Neuronal stem cell (in vitro differentiated cells): ENCODE data around the gene COTL1.

Experiments
- DNase-seq: peaks from one replicate; pipeline ENCODE4 v3.0.0-alpha.2; 2013; ENCODE audit warnings: low spot score
- H2AFZ ChIP-seq: one replicate; pipeline ENCODE4 v1.6.1; 2013; ENCODE audit warnings: mild to moderate bottlenecking, low read length, inconsistent platforms
- H2AK5ac ChIP-seq: 2 replicates; pipeline ENCODE4 v1.6.1; 2013; ENCODE audit warnings: low read depth, mild to moderate bottlenecking, inconsistent platforms, low read length, moderate library complexity, mixed read lengths
- H2BK120ac ChIP-seq: 2 replicates; pipeline ENCODE4 v1.6.1; 2013; ENCODE audit warnings: low read depth, mild to moderate bottlenecking, inconsistent platforms, low read length, moderate library complexity, mixed read lengths
- H2BK12ac ChIP-seq: one replicate; pipeline ENCODE4 v1.6.1; 2013; ENCODE audit warnings: low read length, inconsistent platforms
- H2BK15ac ChIP-seq: 2 replicates; pipeline ENCODE4 v1.6.1; 2013; ENCODE audit warnings: mild to moderate bottlenecking, low read length, inconsistent platforms, mixed read lengths
- H2BK5ac ChIP-seq: one replicate; pipeline ENCODE4 v1.6.1; 2013; ENCODE audit warnings: inconsistent platforms, mild to moderate bottlenecking, low read length, moderate library complexity
- H3K14ac ChIP-seq: one replicate; pipeline ENCODE4 v1.6.1; 2013; ENCODE audit warnings: low read length, inconsistent platforms
- H3K18ac ChIP-seq: 2 replicates; pipeline ENCODE4 v1.6.1; 2013; ENCODE audit warnings: low read length, inconsistent platforms
- H3K23ac ChIP-seq: 2 replicates; pipeline ENCODE4 v1.6.1; 2013; ENCODE audit warnings: low read depth, mild to moderate bottlenecking, mixed read lengths, low read length, inconsistent platforms; ENCODE audit not compliant: poor library complexity
- H3K27ac ChIP-seq: replicated peaks from 3 replicates; pipeline ENCODE4 v1.5.1; 2013; ENCODE audit warnings: low read length, inconsistent platforms
- H3K27me3 ChIP-seq, 3 experiments: 2 replicates each; pipeline ENCODE4 v1.6.1; 2013; ENCODE audit warnings: low read length in 3 of 3, mild to moderate bottlenecking in 2 of 3, inconsistent platforms in 1 of 3, low read depth in 1 of 3, mixed read lengths in 1 of 3, moderate library complexity in 1 of 3; ENCODE audit not compliant: control insufficient read depth in 3 of 3, insufficient read depth in 3 of 3
- H3K36me3 ChIP-seq, 2 donors: replicated peaks in 1 of 2; 2 replicates each; pipeline ENCODE4 v1.6.1; 2013; ENCODE audit warnings: low read length in 2 of 2; ENCODE audit not compliant: control insufficient read depth in 2 of 2, insufficient read depth in 2 of 2
- H3K4ac ChIP-seq: 2 replicates; pipeline ENCODE4 v1.6.1; 2013; ENCODE audit warnings: inconsistent platforms, mild to moderate bottlenecking, low read length, moderate library complexity
- H3K4me1 ChIP-seq, 2 donors: 1 replicate in 1 of 2; 2 replicates in 1 of 2; pipeline ENCODE4 v1.6.1; 2013; ENCODE audit warnings: low read length in 2 of 2, low read depth in 1 of 2; ENCODE audit not compliant: control insufficient read depth in 2 of 2, insufficient read depth in 1 of 2
- H3K4me2 ChIP-seq: one replicate; pipeline ENCODE4 v1.6.1; 2013; ENCODE audit warnings: mild to moderate bottlenecking, low read length, inconsistent platforms; ENCODE audit not compliant: insufficient read depth, poor library complexity, severe bottlenecking
- H3K4me3 ChIP-seq, 2 donors: 2 replicates each; pipeline ENCODE4 v1.5.1; 2013; ENCODE audit warnings: low read length in 2 of 2, mild to moderate bottlenecking in 2 of 2, inconsistent platforms in 1 of 2, moderate library complexity in 1 of 2
- H3K79me1 ChIP-seq: one replicate; pipeline ENCODE4 v1.6.1; 2013; ENCODE audit warnings: low read depth, mild to moderate bottlenecking, inconsistent platforms, low read length, moderate library complexity
- H3K9ac ChIP-seq: one replicate; pipeline ENCODE4 v1.6.1; 2013; ENCODE audit warnings: mild to moderate bottlenecking, low read depth, low read length, inconsistent platforms; ENCODE audit not compliant: poor library complexity
- H3K9me3 ChIP-seq, 2 donors: replicated peaks in 1 of 2; 2 replicates each; pipeline versions ENCODE3 to v1.6.1; 2013; ENCODE audit warnings: low read length in 2 of 2, mild to moderate bottlenecking in 2 of 2, inconsistent platforms in 1 of 2, low read depth in 1 of 2, mixed read lengths in 1 of 2, moderate library complexity in 1 of 2; ENCODE audit not compliant: control insufficient read depth in 2 of 2, insufficient read depth in 1 of 2
- H4K8ac ChIP-seq: one replicate; pipeline ENCODE4 v1.6.1; 2013; ENCODE audit warnings: low read depth, mild to moderate bottlenecking, inconsistent platforms, low read length, moderate library complexity
- H4K91ac ChIP-seq: one replicate; pipeline ENCODE4 v1.6.1; 2013; ENCODE audit warnings: low read length, low read depth, mild to moderate bottlenecking, inconsistent platforms; ENCODE audit not compliant: poor library complexity
- WGBS, 2 donors: extraction: QIAGEN DNeasy Blood & Tissue Kit; methylation state at CpG; one replicate each; pipeline ENCODE4 v1.1.7; 2013; ENCODE audit warnings: missing lambda C conversion rate in 2 of 2, mixed read lengths in 1 of 2; ENCODE audit not compliant: insufficient read length in 2 of 2, insufficient replicate concordance in 1 of 2; ENCODE audit errors: extremely low coverage in 2 of 2; 5-methylcytosine and 5-hydroxymethylcytosine counted together

Gene COTL1

GRCh38 chr16:84654238-84654637, 36.4 kb upstream of the COTL1 start:
- no peak overlapping the region for H4K8ac ChIP-seq
- no peak overlapping the region for H2BK5ac ChIP-seq
- peaks cover 0 to 7% (median 0%) of the 10 kb centered on the region in 3 experiments for H3K27me3 ChIP-seq
- no peak overlapping the region for H2BK12ac ChIP-seq
- no peak overlapping the region for H3K4me3 ChIP-seq
- H3K4me2 ChIP-seq = no peak overlapping the region
- no peak overlapping the region for H3K23ac ChIP-seq
- H3K4ac ChIP-seq = no peak overlapping the region
- H3K9me3 ChIP-seq = peaks cover 0 to 1% of the 10 kb centered on the region in 2 donors
- no peak overlapping the region for H2AK5ac ChIP-seq
- WGBS, 2 donors = no CpG with 5 or more reads among the region's 3 CpGs
- H3K14ac ChIP-seq = no peak overlapping the region
- no peak overlapping the region for H2AFZ ChIP-seq
- H3K4me1 ChIP-seq = peaks cover under 1 to 2% of the 10 kb centered on the region in 2 donors
- no peak overlapping the region for H2BK15ac ChIP-seq
- no peak overlapping the region for H2BK120ac ChIP-seq
- no peak overlapping the region for H3K27ac ChIP-seq
- no peak overlapping the region for H4K91ac ChIP-seq
- peaks cover 2% of the 10 kb centered on the region for H3K79me1 ChIP-seq
- DNase-seq = no peak
- peaks cover 15 to 58% of the 10 kb centered on the region in 2 donors for H3K36me3 ChIP-seq
- no peak overlapping the region for H3K18ac ChIP-seq
- no peak overlapping the region for H3K9ac ChIP-seq

- Histone ChIP-seq H3K4me3 (no peak overlapping the region), H2BK15ac (no peak overlapping the region), H3K9me3 (peaks cover 0 to 1% of the 10 kb centered on the region in 2 donors), H3K27me3 (peaks cover 0 to 17% (median 0%) of the 10 kb centered on the region in 3 experiments), H3K18ac (no peak overlapping the region), H3K4me2 (no peak overlapping the region), H2BK12ac (no peak overlapping the region), H2AK5ac (no peak overlapping the region), H2BK5ac (no peak overlapping the region), H2AFZ (no peak overlapping the region), H3K36me3 (peaks cover 10 to 41% of the 10 kb centered on the region in 2 donors), H2BK120ac (no peak overlapping the region), H3K23ac (no peak overlapping the region), H3K4ac (no peak overlapping the region), H3K27ac (no peak overlapping the region), H4K8ac (no peak overlapping the region), H3K9ac (no peak overlapping the region), H3K79me1 (peaks cover 2% of the 10 kb centered on the region), H3K4me1 (peaks cover 4 to 11% of the 10 kb centered on the region in 2 donors), H4K91ac (no peak overlapping the region), H3K14ac (no peak overlapping the region)
- DNase-seq = no peak
- no CpG with 5 or more reads among the region's 7 CpGs for WGBS, 2 donors
Observed at GRCh38 chr16:84652566-84652965, 34.7 kb upstream of the COTL1 start.

- Histone ChIP-seq H3K9me3 (peaks cover 0 to 1% of the 10 kb centered on the region in 2 donors), H3K23ac (no peak overlapping the region), H3K79me1 (no peaks in the 10 kb centered on the region), H2AFZ (no peak overlapping the region), H3K4me3 (no peak overlapping the region), H2BK12ac (no peak overlapping the region), H3K9ac (no peak overlapping the region), H3K36me3 (peaks cover 2 to 29% of the 10 kb centered on the region in 2 donors), H3K27me3 (peaks cover 0 to 19% (median 0%) of the 10 kb centered on the region in 3 experiments), H3K4me1 (peaks cover 6 to 11% of the 10 kb centered on the region in 2 donors), H4K8ac (no peak overlapping the region), H3K14ac (no peak overlapping the region), H3K18ac (no peak overlapping the region), H3K4ac (no peak overlapping the region), H3K27ac (no peak overlapping the region), H4K91ac (no peak overlapping the region), H2AK5ac (no peak overlapping the region), H2BK120ac (no peak overlapping the region), H3K4me2 (no peak overlapping the region), H2BK5ac (no peak overlapping the region), H2BK15ac (no peak overlapping the region)
- no CpG with 5 or more reads among the region's 20 CpGs for WGBS, 2 donors
- DNase-seq = no peak
Observed at GRCh38 chr16:84650062-84650991, 32.4 kb upstream of the COTL1 start.

DNA sequence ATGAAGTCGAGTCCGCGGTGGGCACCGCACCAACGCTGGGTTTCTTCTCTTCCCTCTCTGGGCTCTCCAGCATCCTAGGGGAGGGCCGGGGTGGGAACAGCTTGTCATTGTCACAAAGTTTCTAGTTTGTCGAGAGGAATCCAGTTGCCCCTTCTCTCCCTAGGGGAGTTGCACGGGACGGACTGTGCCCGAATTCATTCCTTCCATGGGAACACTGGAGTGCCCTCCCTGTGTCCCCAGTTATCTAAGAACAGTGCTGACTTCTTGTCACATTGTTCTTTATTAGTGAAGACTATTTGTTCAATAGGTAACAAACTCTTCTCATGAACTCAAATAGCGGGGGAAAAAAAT, 31.6 kb upstream of the COTL1 start:
- Histone ChIP-seq H4K8ac (no peak overlapping the region), H3K23ac (no peak overlapping the region), H4K91ac (no peak overlapping the region), H3K79me1 (no peaks in the 10 kb centered on the region), H3K27me3 (peaks cover 0 to 19% (median 0%) of the 10 kb centered on the region in 3 experiments), H3K9ac (no peak overlapping the region), H3K4me3 (peak overlapping the region; percentile 75 to 83), H2BK5ac (no peak overlapping the region), H2AFZ (no peak overlapping the region), H3K4me1 (peaks cover 6 to 14% of the 10 kb centered on the region in 2 donors), H3K36me3 (peaks cover 2 to 29% of the 10 kb centered on the region in 2 donors), H3K4ac (no peak overlapping the region), H2BK15ac (no peak overlapping the region), H3K4me2 (peak overlapping the region; percentile 96), H3K18ac (no peak overlapping the region), H2BK12ac (no peak overlapping the region), H2AK5ac (peak overlapping the region; percentile 21), H3K27ac (no peak overlapping the region), H3K9me3 (no peaks in the 10 kb centered on the region), H3K14ac (no peak overlapping the region), H2BK120ac (no peak overlapping the region)
- no CpG with 5 or more reads among the region's 11 CpGs for WGBS, 2 donors
- DNase-seq = no peak
